ENCODE results near the gene TMEM255A. TPM values are rescaled to one million over a fixed set of nuclear protein-coding genes. Genes with fewer than 3 reads are reported as not detected.

Gene TMEM255A
- total RNA-seq, 1 donor from 2014 or later, result 4.6 TPM

DNA sequence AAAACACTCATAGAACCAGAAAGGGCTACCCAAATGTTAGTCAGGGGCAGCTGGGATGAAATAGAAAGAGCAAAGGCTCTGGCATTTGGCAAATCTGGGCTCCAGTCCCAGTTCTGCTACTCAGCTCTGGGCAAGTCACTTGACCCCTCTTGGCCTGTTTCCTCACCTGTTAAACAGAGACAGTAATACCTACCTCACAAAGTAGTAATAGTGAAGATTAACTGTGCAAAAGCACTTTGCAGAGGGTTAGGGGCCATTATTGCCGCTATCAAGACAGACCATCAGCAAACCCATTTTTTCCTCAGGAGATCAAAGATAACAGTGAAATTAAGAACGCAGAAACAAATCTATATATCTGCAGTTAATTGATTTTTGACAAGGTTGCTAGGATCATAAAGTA, 40.0 kb downstream of the TMEM255A start:
- no peak for FAIRE-seq

GRCh38 chrX:120270567-120270966, 40.7 kb downstream of the TMEM255A start:
- H3K27ac ChIP-seq (ENCODE audit: low read depth, low read length), result no peak overlapping the region
- no peak for FAIRE-seq
- H4K20me1 ChIP-seq (ENCODE audit: insufficient read depth, low read length), result no peaks in the 10 kb centered on the region
- no peaks in the 10 kb centered on the region for H3K36me3 Mint-ChIP-seq (ENCODE audit: low read depth, unreplicated experiment)
- DNase-seq (ENCODE audit: low read depth), result no peak
- H3K9me3 Mint-ChIP-seq (ENCODE audit: unreplicated experiment), result no peaks in the 10 kb centered on the region
- H3K4me2 ChIP-seq (ENCODE audit: low read length), result no peak overlapping the region
- H3K79me2 ChIP-seq (ENCODE audit: insufficient read depth, low read length), result no peaks in the 10 kb centered on the region
- no peak overlapping the region for H3K4me3 ChIP-seq (ENCODE audit: insufficient read depth, low read depth, low read length)
- H2AFZ ChIP-seq (ENCODE audit: low read depth, low read length), result no peak overlapping the region
- no peaks in the 10 kb centered on the region for H3K27me3 ChIP-seq (ENCODE audit: insufficient read depth, low read length)
- no peak overlapping the region for H3K4me3 Mint-ChIP-seq (ENCODE audit: unreplicated experiment)
- no peak overlapping the region for H3K9ac ChIP-seq (ENCODE audit: low read length)
- H3K27ac Mint-ChIP-seq (ENCODE audit: unreplicated experiment), result no peak overlapping the region
- TF ChIP-seq EZH2 (IDR thresholded peaks at IDR 0.05; ENCODE audit: insufficient read depth, low read length), result no peak
- TF ChIP-seq, protein P1, sequence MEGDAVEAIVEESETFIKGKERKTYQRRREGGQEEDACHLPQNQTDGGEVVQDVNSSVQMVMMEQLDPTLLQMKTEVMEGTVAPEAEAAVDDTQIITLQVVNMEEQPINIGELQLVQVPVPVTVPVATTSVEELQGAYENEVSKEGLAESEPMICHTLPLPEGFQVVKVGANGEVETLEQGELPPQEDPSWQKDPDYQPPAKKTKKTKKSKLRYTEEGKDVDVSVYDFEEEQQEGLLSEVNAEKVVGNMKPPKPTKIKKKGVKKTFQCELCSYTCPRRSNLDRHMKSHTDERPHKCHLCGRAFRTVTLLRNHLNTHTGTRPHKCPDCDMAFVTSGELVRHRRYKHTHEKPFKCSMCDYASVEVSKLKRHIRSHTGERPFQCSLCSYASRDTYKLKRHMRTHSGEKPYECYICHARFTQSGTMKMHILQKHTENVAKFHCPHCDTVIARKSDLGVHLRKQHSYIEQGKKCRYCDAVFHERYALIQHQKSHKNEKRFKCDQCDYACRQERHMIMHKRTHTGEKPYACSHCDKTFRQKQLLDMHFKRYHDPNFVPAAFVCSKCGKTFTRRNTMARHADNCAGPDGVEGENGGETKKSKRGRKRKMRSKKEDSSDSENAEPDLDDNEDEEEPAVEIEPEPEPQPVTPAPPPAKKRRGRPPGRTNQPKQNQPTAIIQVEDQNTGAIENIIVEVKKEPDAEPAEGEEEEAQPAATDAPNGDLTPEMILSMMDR (IDR thresholded peaks at IDR 0.05; ENCODE audit: insufficient read depth, low read depth, low read length), result no peak
- no peaks in the 10 kb centered on the region for H3K4me1 ChIP-seq (ENCODE audit: insufficient read depth, low read length)
- H3K36me3 ChIP-seq (ENCODE audit: insufficient read depth, low read length), result no peaks in the 10 kb centered on the region
- peaks cover 1% of the 10 kb centered on the region for H3K27me3 Mint-ChIP-seq (ENCODE audit: low read depth, unreplicated experiment)
- no peaks in the 10 kb centered on the region for H3K9me3 ChIP-seq (ENCODE audit: insufficient read depth, low read depth, low read length)
- no peaks in the 10 kb centered on the region for H3K4me1 Mint-ChIP-seq (ENCODE audit: low read depth, unreplicated experiment)

More for the DNA sequence above, 40.0 kb downstream of the TMEM255A start:
- Histone ChIP-seq H3K79me2 (ENCODE audit: insufficient read depth, low read length) (no peaks in the 10 kb centered on the region), H3K9ac (ENCODE audit: low read length) (no peak overlapping the region), H4K20me1 (ENCODE audit: insufficient read depth, low read length) (no peaks in the 10 kb centered on the region), H3K9me3 (ENCODE audit: insufficient read depth, low read depth, low read length) (no peaks in the 10 kb centered on the region), H3K36me3 (ENCODE audit: insufficient read depth, low read length) (no peaks in the 10 kb centered on the region), H2AFZ (ENCODE audit: low read depth, low read length) (no peak overlapping the region), H3K4me2 (ENCODE audit: low read length) (no peak overlapping the region), H3K4me1 (ENCODE audit: insufficient read depth, low read length) (no peaks in the 10 kb centered on the region), H3K4me3 (ENCODE audit: insufficient read depth, low read depth, low read length) (no peak overlapping the region), H3K27me3 (ENCODE audit: insufficient read depth, low read length) (no peaks in the 10 kb centered on the region), H3K27ac (ENCODE audit: low read depth, low read length) (no peak overlapping the region)
- Mint-ChIP-seq H3K27me3 (ENCODE audit: low read depth, unreplicated experiment) (peaks cover 1% of the 10 kb centered on the region), H3K4me1 (ENCODE audit: low read depth, unreplicated experiment) (no peaks in the 10 kb centered on the region), H3K36me3 (ENCODE audit: low read depth, unreplicated experiment) (no peaks in the 10 kb centered on the region), H3K27ac (ENCODE audit: unreplicated experiment) (no peak overlapping the region), H3K4me3 (ENCODE audit: unreplicated experiment) (no peak overlapping the region), H3K9me3 (ENCODE audit: unreplicated experiment) (no peaks in the 10 kb centered on the region)
- no peak for TF ChIP-seq EZH2 (IDR thresholded peaks at IDR 0.05; ENCODE audit: insufficient read depth, low read length)
- TF ChIP-seq, protein P1 (IDR thresholded peaks at IDR 0.05; ENCODE audit: insufficient read depth, low read depth, low read length), result no peak
- no peak for DNase-seq (ENCODE audit: low read depth)

- H3K9me3 ChIP-seq (ENCODE audit: insufficient read depth, low read depth, low read length), result no peaks in the 10 kb centered on the region
- H3K9ac ChIP-seq (ENCODE audit: low read length), result no peak overlapping the region
- no peak overlapping the region for H3K4me3 ChIP-seq (ENCODE audit: insufficient read depth, low read depth, low read length)
- TF ChIP-seq EZH2 (IDR thresholded peaks at IDR 0.05; ENCODE audit: insufficient read depth, low read length), result no peak
- TF ChIP-seq, protein P1 (IDR thresholded peaks at IDR 0.05; ENCODE audit: insufficient read depth, low read depth, low read length), result no peak
- H3K27ac Mint-ChIP-seq (ENCODE audit: unreplicated experiment), result no peak overlapping the region
- no peaks in the 10 kb centered on the region for H3K9me3 Mint-ChIP-seq (ENCODE audit: unreplicated experiment)
- no peaks in the 10 kb centered on the region for H4K20me1 ChIP-seq (ENCODE audit: insufficient read depth, low read length)
- peaks cover 1% of the 10 kb centered on the region for H3K27me3 Mint-ChIP-seq (ENCODE audit: low read depth, unreplicated experiment)
- no peaks in the 10 kb centered on the region for H3K36me3 ChIP-seq (ENCODE audit: insufficient read depth, low read length)
- no peak overlapping the region for H2AFZ ChIP-seq (ENCODE audit: low read depth, low read length)
- H3K4me1 ChIP-seq (ENCODE audit: insufficient read depth, low read length), result no peaks in the 10 kb centered on the region
- no peaks in the 10 kb centered on the region for H3K36me3 Mint-ChIP-seq (ENCODE audit: low read depth, unreplicated experiment)
- DNase-seq (ENCODE audit: low read depth) (no peak), FAIRE-seq (no peak)
- no peaks in the 10 kb centered on the region for H3K79me2 ChIP-seq (ENCODE audit: insufficient read depth, low read length)
- H3K4me2 ChIP-seq (ENCODE audit: low read length), result no peak overlapping the region
- no peaks in the 10 kb centered on the region for H3K27me3 ChIP-seq (ENCODE audit: insufficient read depth, low read length)
- no peak overlapping the region for H3K27ac ChIP-seq (ENCODE audit: low read depth, low read length)
- H3K4me1 Mint-ChIP-seq (ENCODE audit: low read depth, unreplicated experiment), result no peaks in the 10 kb centered on the region
- no peak overlapping the region for H3K4me3 Mint-ChIP-seq (ENCODE audit: unreplicated experiment)
Measured at GRCh38 chrX:120269373-120270035, 41.8 kb downstream of the TMEM255A start.
